ENCODE data around the gene ICA1L.
"Not testable (repeated sequence)": the region's sequence is repeated elsewhere in the genome, so short reads cannot be mapped to it uniquely, and the experiment has no call there.

Gene ICA1L

GRCh38 chr2:202848813-202849212, 22.8 kb downstream of the ICA1L start:
- H3K4me3 ChIP-seq (ENCODE audit: low read depth, low read length): no peak overlapping the region

GRCh38 chr2:202847693-202848524, 23.7 kb downstream of the ICA1L start:
- H3K4me3 ChIP-seq (ENCODE audit: low read depth, low read length): no peak overlapping the region

- H3K4me3 ChIP-seq (ENCODE audit: low read depth, low read length): no peak overlapping the region
These were observed 26.9 kb downstream of the ICA1L start for GRCh38 chr2:202844656-202845055.

GRCh38 chr2:202842690-202843089, 28.9 kb downstream of the ICA1L start:
- no peak overlapping the region for H3K4me3 ChIP-seq (ENCODE audit: low read depth, low read length)

GRCh38 chr2:202841090-202841867, 30.3 kb downstream of the ICA1L start:
- H3K4me3 ChIP-seq (ENCODE audit: low read depth, low read length): no peak overlapping the region

- no peak overlapping the region for H3K4me3 ChIP-seq (ENCODE audit: low read depth, low read length)
These were observed 40.0 kb downstream of the ICA1L start for GRCh38 chr2:202831242-202832220.

- no peak overlapping the region for H3K4me3 ChIP-seq (ENCODE audit: low read depth, low read length)
These were observed 46.7 kb downstream of the ICA1L start for GRCh38 chr2:202824901-202825300.

GRCh38 chr2:202822411-202822810, 49.2 kb downstream of the ICA1L start:
- no peak overlapping the region for H3K4me3 ChIP-seq (ENCODE audit: low read depth, low read length)

- H3K4me3 ChIP-seq (ENCODE audit: low read depth, low read length): no peak overlapping the region
These were observed 50.1 kb downstream of the ICA1L start for GRCh38 chr2:202821206-202822160.

- no peak overlapping the region for H3K4me3 ChIP-seq (ENCODE audit: low read depth, low read length)
These were observed 53.2 kb downstream of the ICA1L start for GRCh38 chr2:202818321-202818720.

GRCh38 chr2:202817771-202818170, 53.8 kb downstream of the ICA1L start:
- no peak overlapping the region for H3K4me3 ChIP-seq (ENCODE audit: low read depth, low read length)

- H3K4me3 ChIP-seq (ENCODE audit: low read depth, low read length): no peak overlapping the region
These were observed 55.8 kb downstream of the ICA1L start for GRCh38 chr2:202815548-202816360.

GRCh38 chr2:202814226-202814625, 57.3 kb downstream of the ICA1L start:
- no peak overlapping the region for H3K4me3 ChIP-seq (ENCODE audit: low read depth, low read length)

GRCh38 chr2:202813387-202813786, 58.2 kb downstream of the ICA1L start:
- H3K4me3 ChIP-seq (ENCODE audit: low read depth, low read length): no peak overlapping the region

GRCh38 chr2:202808754-202809153, 62.8 kb downstream of the ICA1L start:
- no peak overlapping the region for H3K4me3 ChIP-seq (ENCODE audit: low read depth, low read length)

GRCh38 chr2:202807431-202808138, 64.0 kb downstream of the ICA1L start:
- not testable (repeated sequence) for H3K4me3 ChIP-seq (ENCODE audit: low read depth, low read length)

GRCh38 chr2:202805911-202806310, 65.7 kb downstream of the ICA1L start:
- H3K4me3 ChIP-seq (ENCODE audit: low read depth, low read length): not testable (repeated sequence)

GRCh38 chr2:202797944-202798343, 73.6 kb downstream of the ICA1L start:
- no peak overlapping the region for H3K4me3 ChIP-seq (ENCODE audit: low read depth, low read length)

Measured in iPS-11a (cell line).